Choroid plexus epithelial cell (primary cell): Measurements from ENCODE around the gene NLRC3.

Source experiments
- DNase-seq: peaks from one replicate; pipeline ENCODE4 v3.0.0-alpha.2; 2010; ENCODE audit warnings: low read depth
- H3K4me3 ChIP-seq: 2 replicates; pipeline ENCODE4 v1.5.1; 2011; ENCODE audit warnings: low read depth, mild to moderate bottlenecking, control low read depth, low read length, moderate library complexity
- CTCF ChIP-seq: conservative IDR thresholded peaks from 2 replicates; pipeline ENCODE4 v1.5.1; 2011; ENCODE audit warnings: low read depth, mild to moderate bottlenecking, control low read depth, inconsistent platforms, low read length, moderate library complexity

NLRC3 gene

GRCh38 chr16:3515897-3516296, 61.3 kb downstream of the NLRC3 start:
- no peak overlapping the region for H3K4me3 ChIP-seq
- DNase-seq, result no peak
- TF ChIP-seq CTCF, result no peak

GRCh38 chr16:3514621-3515020, 62.6 kb downstream of the NLRC3 start:
- peak; percentile 94 for DNase-seq
- TF ChIP-seq CTCF, result no peak
- no peak overlapping the region for H3K4me3 ChIP-seq

GRCh38 chr16:3513892-3514583, 63.2 kb downstream of the NLRC3 start:
- peak; percentile 48 for DNase-seq
- no peak overlapping the region for H3K4me3 ChIP-seq
- no peak for TF ChIP-seq CTCF

GRCh38 chr16:3511286-3512180, 65.7 kb downstream of the NLRC3 start:
- TF ChIP-seq CTCF, result no peak
- no peak overlapping the region for H3K4me3 ChIP-seq
- DNase-seq, result no peak

- no peak for TF ChIP-seq CTCF
- H3K4me3 ChIP-seq, result no peak overlapping the region
- DNase-seq, result no peak
Observed at GRCh38 chr16:3510416-3510815, 66.8 kb downstream of the NLRC3 start.

- TF ChIP-seq CTCF, result no peak
- DNase-seq, result peak; percentile 61
- no peak overlapping the region for H3K4me3 ChIP-seq
Observed at GRCh38 chr16:3509470-3509928, 67.7 kb downstream of the NLRC3 start.
